GM15510 (cell line): ENCODE data around the gene KCNT2.

Experiments
- POLR2A ChIP-seq: IDR thresholded peaks from 3 replicates; pipeline ENCODE4 v1.6.1; 2011; ENCODE audit warnings: borderline replicate concordance; ENCODE audit not compliant: insufficient read length; ENCODE audit errors: extremely low read depth

KCNT2 gene

GRCh38 chr1:196546272-196547111, 61.7 kb downstream of the KCNT2 start:
- no peak for TF ChIP-seq POLR2A

- TF ChIP-seq POLR2A, result no peak
Observed at GRCh38 chr1:196545222-196545621, 63.0 kb downstream of the KCNT2 start.

- TF ChIP-seq POLR2A, result no peak
Observed at GRCh38 chr1:196544617-196545016, 63.6 kb downstream of the KCNT2 start.

GRCh38 chr1:196543833-196544232, 64.4 kb downstream of the KCNT2 start:
- no peak for TF ChIP-seq POLR2A

- TF ChIP-seq POLR2A, result no peak
Observed at GRCh38 chr1:196538473-196538872, 69.8 kb downstream of the KCNT2 start.

- TF ChIP-seq POLR2A, result no peak
Observed at GRCh38 chr1:196535727-196536126, 72.5 kb downstream of the KCNT2 start.

GRCh38 chr1:196531737-196532524, 76.3 kb downstream of the KCNT2 start:
- TF ChIP-seq POLR2A, result no peak

- TF ChIP-seq POLR2A, result no peak
Observed at GRCh38 chr1:196527919-196528318, 80.3 kb downstream of the KCNT2 start.

- TF ChIP-seq POLR2A, result no peak
Observed at GRCh38 chr1:196517193-196517592, 91.0 kb downstream of the KCNT2 start.

GRCh38 chr1:196516373-196516772, 91.9 kb downstream of the KCNT2 start:
- no peak for TF ChIP-seq POLR2A

GRCh38 chr1:196515904-196516303, 92.3 kb downstream of the KCNT2 start:
- no peak for TF ChIP-seq POLR2A

- no peak for TF ChIP-seq POLR2A
Observed at GRCh38 chr1:196513821-196514220, 94.4 kb downstream of the KCNT2 start.

GRCh38 chr1:196510451-196510850, 97.8 kb downstream of the KCNT2 start:
- TF ChIP-seq POLR2A, result no peak

GRCh38 chr1:196502437-196502836, 105.8 kb downstream of the KCNT2 start:
- no peak for TF ChIP-seq POLR2A

- TF ChIP-seq POLR2A, result no peak
Observed at GRCh38 chr1:196501760-196502428, 106.3 kb downstream of the KCNT2 start.
